Activated T-cell treated with anti-CD3 and anti-CD28 coated beads, Interleukin-2, amount 50 U/mL, for 72 hours (primary cell): Measurements from ENCODE around the gene VPS8. TPM values are rescaled to one million over a fixed set of nuclear protein-coding genes. Genes with fewer than 3 reads are reported as not detected.
"Not testable (repeated sequence)": the region's sequence is repeated elsewhere in the genome, so short reads cannot be mapped to it uniquely, and the experiment has no call there.

Experiments
- ATAC-seq, 2 donors: fragments of 150-1000 bp; cut with Tn5 transposase; replicated peaks in 1 of 2; 2 replicates each; pipeline ENCODE4 v1.10.0; 2021; ENCODE audit warnings: moderate library complexity in 2 of 2, mild to moderate bottlenecking in 1 of 2
- DNase-seq, 2 donors: peaks; one replicate each; pipeline ENCODE4 v3.0.0; 2021 to 2022; ENCODE audit warnings: mixed read lengths in 1 of 2
- H3K27ac Mint-ChIP-seq: one replicate; pipeline ENCODE4 v1.8.0; 2022; ENCODE audit warnings: mild to moderate bottlenecking, moderate library complexity, mixed read lengths
- H3K27me3 Mint-ChIP-seq: one replicate; pipeline ENCODE4 v1.8.0; 2022; ENCODE audit warnings: low read depth, mixed read lengths
- H3K36me3 Mint-ChIP-seq, 2 donors: one replicate each; pipeline ENCODE4 v1.8.0; 2022; ENCODE audit warnings: mixed read lengths in 2 of 2, mild to moderate bottlenecking in 1 of 2; ENCODE audit not compliant: insufficient read depth in 2 of 2
- H3K4me1 Mint-ChIP-seq: one replicate; pipeline ENCODE4 v1.8.0; 2022; ENCODE audit warnings: low read depth, mixed read lengths
- H3K4me3 Mint-ChIP-seq, 2 donors: one replicate each; pipeline ENCODE4 v1.8.0; 2022; ENCODE audit warnings: mild to moderate bottlenecking in 2 of 2, mixed read lengths in 2 of 2, moderate library complexity in 2 of 2
- H3K9me3 Mint-ChIP-seq, 2 donors: one replicate each; pipeline ENCODE4 v1.8.0; 2022; ENCODE audit warnings: mixed read lengths in 2 of 2
- total RNA-seq, 2 donors: library from RNA; stranded (reverse); gene quantifications; one replicate each; pipeline ENCODE4 v1.2.3, GENCODE V29; 2022

The VPS8 gene
- total RNA-seq, 2 donors from 2014 or later: 86.6 to 104 TPM

- ATAC-seq (no peak), DNase-seq (no peak)
- Mint-ChIP-seq H3K4me3 (no peak overlapping the region), H3K4me1 (no peaks in the 10 kb centered on the region), H3K27me3 (no peaks in the 10 kb centered on the region), H3K9me3 (peaks cover 3 to 6% of the 10 kb centered on the region in 2 donors), H3K36me3 (peaks cover 15 to 23% of the 10 kb centered on the region in 2 donors), H3K27ac (no peak overlapping the region)
These were observed 165.8 kb downstream of the VPS8 start for GRCh38 chr3:184977796-184978195.

GRCh38 chr3:184981071-184981470, 169.1 kb downstream of the VPS8 start:
- Mint-ChIP-seq H3K4me3 (no peak overlapping the region), H3K27ac (no peak overlapping the region), H3K36me3 (peaks cover 8 to 10% of the 10 kb centered on the region in 2 donors), H3K4me1 (no peaks in the 10 kb centered on the region), H3K9me3 (peaks cover 0 to 6% of the 10 kb centered on the region in 2 donors), H3K27me3 (no peaks in the 10 kb centered on the region)
- DNase-seq (no peak), ATAC-seq (no peak)

GRCh38 chr3:184982076-184982475, 170.1 kb downstream of the VPS8 start:
- no peak for DNase-seq
- Mint-ChIP-seq H3K27me3 (no peaks in the 10 kb centered on the region), H3K36me3 (peaks cover 4 to 6% of the 10 kb centered on the region in 2 donors), H3K9me3 (no peaks in the 10 kb centered on the region), H3K4me1 (no peaks in the 10 kb centered on the region), H3K4me3 (no peak overlapping the region), H3K27ac (no peak overlapping the region)
- ATAC-seq: no peak

- DNase-seq (no peak), ATAC-seq (no peak)
- Mint-ChIP-seq H3K27me3 (no peaks in the 10 kb centered on the region), H3K4me1 (no peaks in the 10 kb centered on the region), H3K9me3 (no peaks in the 10 kb centered on the region), H3K4me3 (no peak overlapping the region), H3K27ac (no peak overlapping the region), H3K36me3 (peaks cover 1 to 2% of the 10 kb centered on the region in 2 donors)
These were observed 173.6 kb downstream of the VPS8 start for GRCh38 chr3:184985586-184985985.

GRCh38 chr3:184986366-184986889, 174.5 kb downstream of the VPS8 start:
- Mint-ChIP-seq H3K4me3 (no peak overlapping the region), H3K27me3 (no peaks in the 10 kb centered on the region), H3K27ac (peak overlapping the region; percentile 61), H3K4me1 (no peaks in the 10 kb centered on the region), H3K36me3 (peaks cover 1 to 2% of the 10 kb centered on the region in 2 donors), H3K9me3 (no peaks in the 10 kb centered on the region)
- no peak for ATAC-seq
- DNase-seq: no peak

- no peak for ATAC-seq
- H3K27ac Mint-ChIP-seq: no peak overlapping the region
These were observed 181.4 kb downstream of the VPS8 start for GRCh38 chr3:184993394-184993793.

GRCh38 chr3:185003876-185004275, 191.9 kb downstream of the VPS8 start:
- not testable (repeated sequence) for H3K27ac Mint-ChIP-seq, ATAC-seq

More at GRCh38 chr3:184993394-184993793, 181.4 kb downstream of the VPS8 start:
- H3K36me3 Mint-ChIP-seq: peaks cover 2 to 12% of the 10 kb centered on the region in 2 donors
- DNase-seq: no peak
- H3K4me1 Mint-ChIP-seq: no peaks in the 10 kb centered on the region
- H3K27me3 Mint-ChIP-seq: no peaks in the 10 kb centered on the region
- no peak overlapping the region for H3K4me3 Mint-ChIP-seq
- peaks cover 1% of the 10 kb centered on the region in 2 donors for H3K9me3 Mint-ChIP-seq

GRCh38 chr3:185009650-185010049, 197.7 kb downstream of the VPS8 start:
- H3K27ac Mint-ChIP-seq: no peak overlapping the region
- ATAC-seq (no peak), DNase-seq (no peak)
- H3K36me3 Mint-ChIP-seq: peaks cover 29 to 44% of the 10 kb centered on the region in 2 donors
- H3K4me1 Mint-ChIP-seq: no peaks in the 10 kb centered on the region
- no peaks in the 10 kb centered on the region for H3K27me3 Mint-ChIP-seq
- H3K4me3 Mint-ChIP-seq: no peak overlapping the region
- peaks cover 9 to 12% of the 10 kb centered on the region in 2 donors for H3K9me3 Mint-ChIP-seq

More at GRCh38 chr3:185003876-185004275, 191.9 kb downstream of the VPS8 start:
- not testable (repeated sequence) for H3K4me3 Mint-ChIP-seq, DNase-seq, H3K4me1 Mint-ChIP-seq, H3K27me3 Mint-ChIP-seq
- H3K36me3 Mint-ChIP-seq: peaks cover 25 to 46% of the 10 kb centered on the region in 2 donors
- H3K9me3 Mint-ChIP-seq: peaks cover 5 to 10% of the 10 kb centered on the region in 2 donors

GRCh38 chr3:185017584-185017983, 205.6 kb downstream of the VPS8 start:
- not testable (repeated sequence) for ATAC-seq, H3K27me3 Mint-ChIP-seq, H3K4me3 Mint-ChIP-seq, H3K9me3 Mint-ChIP-seq, H3K27ac Mint-ChIP-seq, H3K4me1 Mint-ChIP-seq, DNase-seq
- peaks cover 18 to 19% of the 10 kb centered on the region in 2 donors for H3K36me3 Mint-ChIP-seq

GRCh38 chr3:185017996-185018395, 206.0 kb downstream of the VPS8 start:
- H3K36me3 Mint-ChIP-seq: peaks cover 18 to 19% of the 10 kb centered on the region in 2 donors
- not testable (repeated sequence) for ATAC-seq, DNase-seq, H3K4me3 Mint-ChIP-seq, H3K9me3 Mint-ChIP-seq, H3K27ac Mint-ChIP-seq, H3K4me1 Mint-ChIP-seq, H3K27me3 Mint-ChIP-seq

GRCh38 chr3:185021256-185021655, 209.3 kb downstream of the VPS8 start:
- no peaks in the 10 kb centered on the region for H3K4me1 Mint-ChIP-seq
- H3K27me3 Mint-ChIP-seq: no peaks in the 10 kb centered on the region
- no peak overlapping the region for H3K4me3 Mint-ChIP-seq
- H3K36me3 Mint-ChIP-seq: peaks cover 11 to 21% of the 10 kb centered on the region in 2 donors
- no peak for ATAC-seq
- peaks cover 4 to 6% of the 10 kb centered on the region in 2 donors for H3K9me3 Mint-ChIP-seq
- no peak overlapping the region for H3K27ac Mint-ChIP-seq
- no peak for DNase-seq

- H3K4me1 Mint-ChIP-seq: no peaks in the 10 kb centered on the region
- no peak for ATAC-seq
- no peak overlapping the region for H3K27ac Mint-ChIP-seq
- H3K9me3 Mint-ChIP-seq: peaks cover 0 to 2% of the 10 kb centered on the region in 2 donors
- H3K27me3 Mint-ChIP-seq: no peaks in the 10 kb centered on the region
- no peak overlapping the region for H3K4me3 Mint-ChIP-seq
- peaks cover 5 to 7% of the 10 kb centered on the region in 2 donors for H3K36me3 Mint-ChIP-seq
- no peak for DNase-seq
These were observed 212.4 kb downstream of the VPS8 start for GRCh38 chr3:185024406-185024805.

GRCh38 chr3:185024966-185025365, 213.0 kb downstream of the VPS8 start:
- peaks cover 5 to 7% of the 10 kb centered on the region in 2 donors for H3K36me3 Mint-ChIP-seq
- ATAC-seq (peak in 1 of 2 donors; percentile 48), DNase-seq (no peak)
- no peaks in the 10 kb centered on the region for H3K27me3 Mint-ChIP-seq
- no peak overlapping the region for H3K4me3 Mint-ChIP-seq
- peaks cover 0 to 2% of the 10 kb centered on the region in 2 donors for H3K9me3 Mint-ChIP-seq
- H3K27ac Mint-ChIP-seq: no peak overlapping the region
- H3K4me1 Mint-ChIP-seq: no peaks in the 10 kb centered on the region

- no peak for DNase-seq
- H3K9me3 Mint-ChIP-seq: peaks cover 0 to 2% of the 10 kb centered on the region in 2 donors
- no peak for ATAC-seq
- no peak overlapping the region for H3K4me3 Mint-ChIP-seq
- H3K27me3 Mint-ChIP-seq: no peaks in the 10 kb centered on the region
- H3K27ac Mint-ChIP-seq: no peak overlapping the region
- H3K36me3 Mint-ChIP-seq: peaks cover 11 to 16% of the 10 kb centered on the region in 2 donors
- H3K4me1 Mint-ChIP-seq: no peaks in the 10 kb centered on the region
These were observed 216.2 kb downstream of the VPS8 start for GRCh38 chr3:185028121-185028520.
